A549 (cell line): ENCODE data around the gene ARHGAP9. TPM values are rescaled to one million over a fixed set of nuclear protein-coding genes. Genes with fewer than 3 reads are reported as not detected.
A peak's percentile ranks its signal among the peaks of the same experiment; 100 is the strongest.

ENCODE experiments used
- CBX2 ChIP-seq: fragments of 200-600 bp; sonication (generic); IDR thresholded peaks from 2 replicates; pipeline ENCODE4 v1.6.1; 2016; ENCODE audit warnings: low read depth, mild to moderate bottlenecking, borderline replicate concordance
- CHD2 ChIP-seq: fragments of 150-350 bp; IDR thresholded peaks from 2 replicates; pipeline ENCODE4 v1.6.1; 2014; ENCODE audit warnings: low read length; ENCODE audit not compliant: partially characterized antibody
- EP300 ChIP-seq, 2 experiments: fragments of >200 bp; sonication (Bioruptor Twin); formaldehyde crosslinking; IDR thresholded peaks; 2 replicates in 1 of 2; 3 replicates in 1 of 2; pipeline ENCODE4 v1.6.1; 2016 to 2017
- ESRRA ChIP-seq: fragments of 150-350 bp; IDR thresholded peaks from 2 replicates; pipeline ENCODE4 v1.6.1; 2014; ENCODE audit warnings: mild to moderate bottlenecking, low read length, borderline replicate concordance
- HEYL ChIP-seq: fragments of 250-450 bp; sonication (Bioruptor Pico); IDR thresholded peaks from 2 replicates; pipeline ENCODE4 v1.8.0; 2021; ENCODE audit warnings: mild to moderate bottlenecking, moderate library complexity
- HOXA7 ChIP-seq: fragments of 250-450 bp; sonication (Bioruptor Pico); IDR thresholded peaks from 2 replicates; pipeline ENCODE4 v1.5.0; 2020; ENCODE audit warnings: mild to moderate bottlenecking, moderate library complexity
- JUNB ChIP-seq: fragments of >200 bp; sonication (Bioruptor Twin); formaldehyde crosslinking; IDR thresholded peaks from 2 replicates; pipeline ENCODE4 v1.6.1; 2016
- KDM1A ChIP-seq: fragments of 200-600 bp; sonication (generic); IDR thresholded peaks from 2 replicates; pipeline ENCODE4 v1.6.1; 2016; ENCODE audit warnings: low read depth, mild to moderate bottlenecking
- NPAS2 ChIP-seq: fragments of 250-450 bp; sonication (Bioruptor Pico); IDR thresholded peaks from 2 replicates; pipeline ENCODE4 v1.8.0; 2022; ENCODE audit warnings: mild to moderate bottlenecking, moderate library complexity, borderline replicate concordance
- NR3C1 ChIP-seq: fragments of >200 bp; sonication (Bioruptor Twin); formaldehyde crosslinking; IDR thresholded peaks from 3 replicates; pipeline ENCODE4 v1.6.1; 2017
- POLR2A ChIP-seq: IDR thresholded peaks from 2 replicates; pipeline ENCODE4 v1.6.1; 2012; ENCODE audit warnings: mild to moderate bottlenecking, low read length
- RNF2 ChIP-seq: fragments of 200-600 bp; sonication (generic); IDR thresholded peaks from 2 replicates; pipeline ENCODE4 v1.6.1; 2016; ENCODE audit warnings: low read depth, mild to moderate bottlenecking, antibody characterized with exemption, moderate library complexity, borderline replicate concordance
- SREBF2 ChIP-seq: fragments of 450-650 bp; IDR thresholded peaks from 2 replicates; pipeline ENCODE4 v1.6.1; 2014; ENCODE audit warnings: mild to moderate bottlenecking, moderate library complexity
- polyA plus RNA-seq, 4 experiments: library from polyadenylated mRNA; depleted of rRNA in 3 of 4; stranded (reverse); fragments of >200 nt; fragmentation: RNase III in 1 of 4; extraction: RNeasy Plus Mini Kit Qiagen cat#74134 plus additional on column Dnase treatment in 1 of 4; gene quantifications; 2 replicates in 3 of 4; 3 replicates in 1 of 4; pipeline ENCODE4 v1.2.3, GENCODE V29; 2011 to 2017
- TF ChIP-seq, protein P1 (sequence below): fragments of 250-450 bp; sonication (Bioruptor Pico); IDR thresholded peaks from 2 replicates; pipeline ENCODE4 v1.5.0; 2021; ENCODE audit warnings: mild to moderate bottlenecking, moderate library complexity, borderline replicate concordance
- TF ChIP-seq, protein P2 (sequence below): IDR thresholded peaks from 2 replicates; pipeline ENCODE4 v1.6.1; 2012; ENCODE audit warnings: low read depth, borderline replicate concordance
- TF ChIP-seq, protein P3 (sequence below): fragments of >200 bp; sonication (Bioruptor Twin); formaldehyde crosslinking; IDR thresholded peaks from 3 replicates; pipeline ENCODE4 v1.6.1; 2016
- TF ChIP-seq, protein P4 (sequence below): IDR thresholded peaks from 2 replicates; pipeline ENCODE4 v1.6.1; 2012
- TF ChIP-seq, protein P5 (sequence below): IDR thresholded peaks from 2 replicates; pipeline ENCODE4 v1.6.1; 2012
- TF ChIP-seq, protein P6 (sequence below): fragments of 200-600 bp; sonication (generic); IDR thresholded peaks from 2 replicates; pipeline ENCODE4 v1.6.1; 2016; ENCODE audit warnings: antibody characterized with exemption, mild to moderate bottlenecking, moderate library complexity

Gene ARHGAP9
- polyA plus RNA-seq, 2 of the 4 experiments (the other 2 are of a cell fraction) = 0.25 TPM; not detected in 1

DNA sequence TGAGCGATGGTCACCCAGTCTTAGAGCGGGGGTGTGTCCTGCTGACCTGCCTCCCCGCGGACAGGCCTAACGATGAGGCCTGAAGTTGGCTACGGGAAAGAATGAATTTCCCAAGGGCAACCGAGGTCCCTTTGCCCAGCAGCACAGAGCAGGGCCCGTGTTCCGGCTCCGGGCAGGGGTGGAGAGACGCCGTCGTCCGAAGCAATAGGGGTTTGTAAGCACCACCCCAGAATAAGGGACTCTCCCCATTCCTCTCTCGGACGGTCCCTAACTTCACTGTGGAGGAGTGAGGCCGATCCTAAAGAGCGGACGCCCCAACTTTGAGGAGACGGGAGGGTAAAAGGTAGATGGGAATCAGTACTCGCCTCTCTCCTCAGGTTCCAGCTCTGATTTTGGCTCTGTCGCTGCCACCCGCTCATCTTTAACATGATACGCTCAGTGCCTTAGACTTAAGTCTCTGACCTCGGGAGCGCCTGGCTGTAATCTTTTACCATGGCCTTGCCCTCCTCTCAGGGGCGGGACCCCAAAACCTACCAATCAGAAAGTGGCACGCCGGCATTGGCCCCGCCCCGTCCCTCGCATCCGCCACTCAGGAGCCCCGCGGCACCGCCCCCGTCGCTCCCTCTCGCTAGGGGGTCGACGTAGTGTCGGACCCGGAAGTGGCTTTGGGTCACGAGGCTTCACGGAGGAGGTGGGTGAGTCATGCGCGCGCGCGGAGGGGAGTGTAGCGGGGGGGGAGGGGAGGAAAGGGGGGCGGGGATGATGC lies 40.6 kb upstream of the ARHGAP9 start, which contains the start of gene DDIT3 (continued):
- TF ChIP-seq, protein P1, sequence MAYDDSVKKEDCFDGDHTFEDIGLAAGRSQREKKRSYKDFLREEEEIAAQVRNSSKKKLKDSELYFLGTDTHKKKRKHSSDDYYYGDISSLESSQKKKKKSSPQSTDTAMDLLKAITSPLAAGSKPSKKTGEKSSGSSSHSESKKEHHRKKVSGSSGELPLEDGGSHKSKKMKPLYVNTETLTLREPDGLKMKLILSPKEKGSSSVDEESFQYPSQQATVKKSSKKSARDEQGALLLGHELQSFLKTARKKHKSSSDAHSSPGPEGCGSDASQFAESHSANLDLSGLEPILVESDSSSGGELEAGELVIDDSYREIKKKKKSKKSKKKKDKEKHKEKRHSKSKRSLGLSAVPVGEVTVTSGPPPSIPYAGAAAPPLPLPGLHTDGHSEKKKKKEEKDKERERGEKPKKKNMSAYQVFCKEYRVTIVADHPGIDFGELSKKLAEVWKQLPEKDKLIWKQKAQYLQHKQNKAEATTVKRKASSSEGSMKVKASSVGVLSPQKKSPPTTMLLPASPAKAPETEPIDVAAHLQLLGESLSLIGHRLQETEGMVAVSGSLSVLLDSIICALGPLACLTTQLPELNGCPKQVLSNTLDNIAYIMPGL (CRISPR knock-in tag) = 0 out of 2 replicates have a peak, but pooled peaks have one; percentile 10
- TF ChIP-seq NPAS2 (CRISPR knock-in tag) (no peak), RNF2 (no peak), ESRRA (no peak; the same call in 1 of the 2 replicates), POLR2A (peak; percentile 99), HOXA7 (CRISPR knock-in tag) (no peak), SREBF2 (no peak), JUNB (peak; percentile 60; the same call in 1 of the 2 replicates), CHD2 (peak; percentile 7), EP300 (IDR thresholded peaks at IDR 0.05) (peak; percentile 63 to 92; a peak in 3 of 5 replicates), HEYL (CRISPR knock-in tag) (no peak), CBX2 (no peak), KDM1A (no peak), NR3C1 (no peak)
- TF ChIP-seq, protein P2, sequence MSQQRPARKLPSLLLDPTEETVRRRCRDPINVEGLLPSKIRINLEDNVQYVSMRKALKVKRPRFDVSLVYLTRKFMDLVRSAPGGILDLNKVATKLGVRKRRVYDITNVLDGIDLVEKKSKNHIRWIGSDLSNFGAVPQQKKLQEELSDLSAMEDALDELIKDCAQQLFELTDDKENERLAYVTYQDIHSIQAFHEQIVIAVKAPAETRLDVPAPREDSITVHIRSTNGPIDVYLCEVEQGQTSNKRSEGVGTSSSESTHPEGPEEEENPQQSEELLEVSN = no peak
- TF ChIP-seq, protein P3, sequence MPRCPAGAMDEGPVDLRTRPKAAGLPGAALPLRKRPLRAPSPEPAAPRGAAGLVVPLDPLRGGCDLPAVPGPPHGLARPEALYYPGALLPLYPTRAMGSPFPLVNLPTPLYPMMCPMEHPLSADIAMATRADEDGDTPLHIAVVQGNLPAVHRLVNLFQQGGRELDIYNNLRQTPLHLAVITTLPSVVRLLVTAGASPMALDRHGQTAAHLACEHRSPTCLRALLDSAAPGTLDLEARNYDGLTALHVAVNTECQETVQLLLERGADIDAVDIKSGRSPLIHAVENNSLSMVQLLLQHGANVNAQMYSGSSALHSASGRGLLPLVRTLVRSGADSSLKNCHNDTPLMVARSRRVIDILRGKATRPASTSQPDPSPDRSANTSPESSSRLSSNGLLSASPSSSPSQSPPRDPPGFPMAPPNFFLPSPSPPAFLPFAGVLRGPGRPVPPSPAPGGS = peak; percentile 98
- TF ChIP-seq, protein P4, sequence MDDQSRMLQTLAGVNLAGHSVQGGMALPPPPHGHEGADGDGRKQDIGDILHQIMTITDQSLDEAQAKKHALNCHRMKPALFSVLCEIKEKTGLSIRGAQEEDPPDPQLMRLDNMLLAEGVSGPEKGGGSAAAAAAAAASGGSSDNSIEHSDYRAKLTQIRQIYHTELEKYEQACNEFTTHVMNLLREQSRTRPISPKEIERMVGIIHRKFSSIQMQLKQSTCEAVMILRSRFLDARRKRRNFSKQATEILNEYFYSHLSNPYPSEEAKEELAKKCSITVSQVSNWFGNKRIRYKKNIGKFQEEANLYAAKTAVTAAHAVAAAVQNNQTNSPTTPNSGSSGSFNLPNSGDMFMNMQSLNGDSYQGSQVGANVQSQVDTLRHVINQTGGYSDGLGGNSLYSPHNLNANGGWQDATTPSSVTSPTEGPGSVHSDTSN = no peak; the same call in 1 of the 2 replicates
- TF ChIP-seq, protein P5, sequence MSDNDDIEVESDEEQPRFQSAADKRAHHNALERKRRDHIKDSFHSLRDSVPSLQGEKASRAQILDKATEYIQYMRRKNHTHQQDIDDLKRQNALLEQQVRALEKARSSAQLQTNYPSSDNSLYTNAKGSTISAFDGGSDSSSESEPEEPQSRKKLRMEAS = peak; percentile 80
- TF ChIP-seq, protein P6, sequence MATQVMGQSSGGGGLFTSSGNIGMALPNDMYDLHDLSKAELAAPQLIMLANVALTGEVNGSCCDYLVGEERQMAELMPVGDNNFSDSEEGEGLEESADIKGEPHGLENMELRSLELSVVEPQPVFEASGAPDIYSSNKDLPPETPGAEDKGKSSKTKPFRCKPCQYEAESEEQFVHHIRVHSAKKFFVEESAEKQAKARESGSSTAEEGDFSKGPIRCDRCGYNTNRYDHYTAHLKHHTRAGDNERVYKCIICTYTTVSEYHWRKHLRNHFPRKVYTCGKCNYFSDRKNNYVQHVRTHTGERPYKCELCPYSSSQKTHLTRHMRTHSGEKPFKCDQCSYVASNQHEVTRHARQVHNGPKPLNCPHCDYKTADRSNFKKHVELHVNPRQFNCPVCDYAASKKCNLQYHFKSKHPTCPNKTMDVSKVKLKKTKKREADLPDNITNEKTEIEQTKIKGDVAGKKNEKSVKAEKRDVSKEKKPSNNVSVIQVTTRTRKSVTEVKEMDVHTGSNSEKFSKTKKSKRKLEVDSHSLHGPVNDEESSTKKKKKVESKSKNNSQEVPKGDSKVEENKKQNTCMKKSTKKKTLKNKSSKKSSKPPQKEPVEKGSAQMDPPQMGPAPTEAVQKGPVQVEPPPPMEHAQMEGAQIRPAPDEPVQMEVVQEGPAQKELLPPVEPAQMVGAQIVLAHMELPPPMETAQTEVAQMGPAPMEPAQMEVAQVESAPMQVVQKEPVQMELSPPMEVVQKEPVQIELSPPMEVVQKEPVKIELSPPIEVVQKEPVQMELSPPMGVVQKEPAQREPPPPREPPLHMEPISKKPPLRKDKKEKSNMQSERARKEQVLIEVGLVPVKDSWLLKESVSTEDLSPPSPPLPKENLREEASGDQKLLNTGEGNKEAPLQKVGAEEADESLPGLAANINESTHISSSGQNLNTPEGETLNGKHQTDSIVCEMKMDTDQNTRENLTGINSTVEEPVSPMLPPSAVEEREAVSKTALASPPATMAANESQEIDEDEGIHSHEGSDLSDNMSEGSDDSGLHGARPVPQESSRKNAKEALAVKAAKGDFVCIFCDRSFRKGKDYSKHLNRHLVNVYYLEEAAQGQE = peak; percentile 44
